ENCODE measurements around the gene CCDC127. TPM values are rescaled to one million over a fixed set of nuclear protein-coding genes. Genes with fewer than 3 reads are reported as not detected.
"Not testable (repeated sequence)": the region's sequence is repeated elsewhere in the genome, so short reads cannot be mapped to it uniquely, and the experiment has no call there.

Gene CCDC127
- total RNA-seq, 2 donors from 2014 or later: 8.4 to 9.7 TPM

GRCh38 chr5:166441-167372, 51.2 kb downstream of the CCDC127 start:
- Mint-ChIP-seq H3K27me3 (ENCODE audit: insufficient read depth) (no peaks in the 10 kb centered on the region), H3K27ac (no peak overlapping the region), H3K4me3 (no peak overlapping the region), H3K9me3 (peaks cover 15% of the 10 kb centered on the region), H3K4me1 (no peaks in the 10 kb centered on the region), H3K36me3 (ENCODE audit: low read depth) (peaks cover 17% of the 10 kb centered on the region)
- Histone ChIP-seq H3K36me3 (ENCODE audit: control insufficient read depth, insufficient read depth, low read length) (no peaks in the 10 kb centered on the region), H3K4me1 (ENCODE audit: control insufficient read depth, insufficient read depth, low read length) (no peaks in the 10 kb centered on the region), H3K4me3 (ENCODE audit: low read length) (no peak overlapping the region), H3K27ac (ENCODE audit: low read depth, low read length) (no peak overlapping the region), H3K9me3 (ENCODE audit: control insufficient read depth, low read length) (no peaks in the 10 kb centered on the region), H3K27me3 (ENCODE audit: control insufficient read depth, insufficient read depth, low read length, poor library complexity, severe bottlenecking) (no peaks in the 10 kb centered on the region), H3K9ac (ENCODE audit: extremely low read depth, low read length, poor library complexity, severe bottlenecking) (no peak overlapping the region)
- WGBS, 2 experiments (ENCODE audit: insufficient coverage in 1 of 2, insufficient read length in 1 of 2): 91% methylated on average over 9 to 27 of the region's 27 CpGs
- TF ChIP-seq CTCF (conservative IDR thresholded peaks at IDR 0.05): no peak
- no peak for DNase-seq

- not testable (repeated sequence) for H3K4me1 ChIP-seq (ENCODE audit: control insufficient read depth, insufficient read depth, low read length); H3K27ac Mint-ChIP-seq; H3K27me3 Mint-ChIP-seq (ENCODE audit: insufficient read depth); H3K4me3 ChIP-seq (ENCODE audit: low read length); DNase-seq; H3K9ac ChIP-seq (ENCODE audit: extremely low read depth, low read length, poor library complexity, severe bottlenecking); H3K36me3 ChIP-seq (ENCODE audit: control insufficient read depth, insufficient read depth, low read length); H3K9me3 ChIP-seq (ENCODE audit: control insufficient read depth, low read length); H3K4me3 Mint-ChIP-seq; H3K27me3 ChIP-seq (ENCODE audit: control insufficient read depth, insufficient read depth, low read length, poor library complexity, severe bottlenecking); H3K4me1 Mint-ChIP-seq; H3K27ac ChIP-seq (ENCODE audit: low read depth, low read length)
- 89 to 100% methylated on average over 7 to 24 of the region's 25 CpGs for WGBS, 2 experiments (ENCODE audit: insufficient coverage in 1 of 2, insufficient read length in 1 of 2)
- peaks cover 15% of the 10 kb centered on the region for H3K9me3 Mint-ChIP-seq
- peaks cover 18% of the 10 kb centered on the region for H3K36me3 Mint-ChIP-seq (ENCODE audit: low read depth)
These were observed 53.2 kb downstream of the CCDC127 start for GRCh38 chr5:164783-165182.

- DNase-seq: no peak
- Histone ChIP-seq H3K36me3 (ENCODE audit: control insufficient read depth, insufficient read depth, low read length) (no peaks in the 10 kb centered on the region), H3K27me3 (ENCODE audit: control insufficient read depth, insufficient read depth, low read length, poor library complexity, severe bottlenecking) (no peaks in the 10 kb centered on the region), H3K4me3 (ENCODE audit: low read length) (no peak overlapping the region), H3K9me3 (ENCODE audit: control insufficient read depth, low read length) (no peaks in the 10 kb centered on the region), H3K27ac (ENCODE audit: low read depth, low read length) (no peak overlapping the region), H3K4me1 (ENCODE audit: control insufficient read depth, insufficient read depth, low read length) (no peaks in the 10 kb centered on the region), H3K9ac (ENCODE audit: extremely low read depth, low read length, poor library complexity, severe bottlenecking) (no peak overlapping the region)
- WGBS, 2 experiments (ENCODE audit: insufficient coverage in 1 of 2, insufficient read length in 1 of 2): 75 to 78% methylated on average over 9 to 14 of the region's 14 CpGs
- Mint-ChIP-seq H3K4me3 (no peak overlapping the region), H3K4me1 (no peaks in the 10 kb centered on the region), H3K27me3 (ENCODE audit: insufficient read depth) (no peaks in the 10 kb centered on the region), H3K27ac (no peak overlapping the region), H3K36me3 (ENCODE audit: low read depth) (peaks cover 19% of the 10 kb centered on the region), H3K9me3 (peaks cover 15% of the 10 kb centered on the region)
- TF ChIP-seq CTCF (conservative IDR thresholded peaks at IDR 0.05): no peak
These were observed 53.7 kb downstream of the CCDC127 start for GRCh38 chr5:164244-164643.
